AG10803 (cell line): ENCODE results near the gene C1QTNF1.

ENCODE experiments used
- DNase-seq: peaks from one replicate; pipeline ENCODE4 v3.0.0; 2010; ENCODE audit warnings: low read depth
- H3K4me3 ChIP-seq: 2 replicates; pipeline ENCODE4 v1.5.1; 2011; ENCODE audit warnings: mild to moderate bottlenecking, low read length, control low read depth
- TF ChIP-seq, protein P1 (sequence below): conservative IDR thresholded peaks from 2 replicates; pipeline ENCODE4 v1.5.1; 2011; ENCODE audit warnings: mild to moderate bottlenecking, low read length, control low read depth, inconsistent platforms

The C1QTNF1 gene

GRCh38 chr17:79097226-79098055, 73.5 kb downstream of the C1QTNF1 start:
- TF ChIP-seq, protein P1, sequence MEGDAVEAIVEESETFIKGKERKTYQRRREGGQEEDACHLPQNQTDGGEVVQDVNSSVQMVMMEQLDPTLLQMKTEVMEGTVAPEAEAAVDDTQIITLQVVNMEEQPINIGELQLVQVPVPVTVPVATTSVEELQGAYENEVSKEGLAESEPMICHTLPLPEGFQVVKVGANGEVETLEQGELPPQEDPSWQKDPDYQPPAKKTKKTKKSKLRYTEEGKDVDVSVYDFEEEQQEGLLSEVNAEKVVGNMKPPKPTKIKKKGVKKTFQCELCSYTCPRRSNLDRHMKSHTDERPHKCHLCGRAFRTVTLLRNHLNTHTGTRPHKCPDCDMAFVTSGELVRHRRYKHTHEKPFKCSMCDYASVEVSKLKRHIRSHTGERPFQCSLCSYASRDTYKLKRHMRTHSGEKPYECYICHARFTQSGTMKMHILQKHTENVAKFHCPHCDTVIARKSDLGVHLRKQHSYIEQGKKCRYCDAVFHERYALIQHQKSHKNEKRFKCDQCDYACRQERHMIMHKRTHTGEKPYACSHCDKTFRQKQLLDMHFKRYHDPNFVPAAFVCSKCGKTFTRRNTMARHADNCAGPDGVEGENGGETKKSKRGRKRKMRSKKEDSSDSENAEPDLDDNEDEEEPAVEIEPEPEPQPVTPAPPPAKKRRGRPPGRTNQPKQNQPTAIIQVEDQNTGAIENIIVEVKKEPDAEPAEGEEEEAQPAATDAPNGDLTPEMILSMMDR, result no peak
- H3K4me3 ChIP-seq, result no peak overlapping the region
- no peak for DNase-seq

- no peak for DNase-seq
- TF ChIP-seq, protein P1, result no peak
- no peak overlapping the region for H3K4me3 ChIP-seq
Measured at GRCh38 chr17:79098282-79098867, 74.4 kb downstream of the C1QTNF1 start.
